AG09319 (cell line): ENCODE results near the gene TRAPPC12.

Experiments
- DNase-seq: peaks from one replicate; pipeline ENCODE4 v3.0.0-alpha.2; 2010; ENCODE audit warnings: low read depth; ENCODE audit errors: extremely low read depth
- TF ChIP-seq, protein P1 (sequence below): IDR thresholded peaks from 2 replicates; pipeline ENCODE4 v1.5.1; 2011; ENCODE audit warnings: low read depth, mild to moderate bottlenecking, inconsistent platforms, low read length, moderate library complexity

Gene TRAPPC12

DNA sequence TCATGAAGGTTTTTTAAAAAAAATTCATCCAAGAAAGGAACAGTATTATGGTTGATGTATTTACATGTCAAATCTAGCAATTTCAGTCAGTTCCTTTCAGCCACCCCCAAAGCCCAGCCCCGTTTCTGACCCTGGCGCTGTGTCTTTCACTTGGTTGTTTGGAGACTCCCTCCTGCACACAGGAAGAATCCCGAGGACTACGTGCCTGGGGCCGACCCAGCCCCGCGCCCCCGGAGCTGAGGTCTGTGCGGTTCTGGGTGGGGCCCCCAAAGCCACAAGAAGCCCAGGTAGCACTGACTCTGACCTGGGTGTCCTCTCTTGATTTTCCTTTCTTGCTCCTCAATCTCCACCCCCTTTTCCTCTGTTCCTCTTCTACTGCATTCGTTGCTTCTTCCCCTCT, 49.1 kb downstream of the TRAPPC12 start:
- no peak for DNase-seq
- TF ChIP-seq, protein P1, sequence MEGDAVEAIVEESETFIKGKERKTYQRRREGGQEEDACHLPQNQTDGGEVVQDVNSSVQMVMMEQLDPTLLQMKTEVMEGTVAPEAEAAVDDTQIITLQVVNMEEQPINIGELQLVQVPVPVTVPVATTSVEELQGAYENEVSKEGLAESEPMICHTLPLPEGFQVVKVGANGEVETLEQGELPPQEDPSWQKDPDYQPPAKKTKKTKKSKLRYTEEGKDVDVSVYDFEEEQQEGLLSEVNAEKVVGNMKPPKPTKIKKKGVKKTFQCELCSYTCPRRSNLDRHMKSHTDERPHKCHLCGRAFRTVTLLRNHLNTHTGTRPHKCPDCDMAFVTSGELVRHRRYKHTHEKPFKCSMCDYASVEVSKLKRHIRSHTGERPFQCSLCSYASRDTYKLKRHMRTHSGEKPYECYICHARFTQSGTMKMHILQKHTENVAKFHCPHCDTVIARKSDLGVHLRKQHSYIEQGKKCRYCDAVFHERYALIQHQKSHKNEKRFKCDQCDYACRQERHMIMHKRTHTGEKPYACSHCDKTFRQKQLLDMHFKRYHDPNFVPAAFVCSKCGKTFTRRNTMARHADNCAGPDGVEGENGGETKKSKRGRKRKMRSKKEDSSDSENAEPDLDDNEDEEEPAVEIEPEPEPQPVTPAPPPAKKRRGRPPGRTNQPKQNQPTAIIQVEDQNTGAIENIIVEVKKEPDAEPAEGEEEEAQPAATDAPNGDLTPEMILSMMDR: no peak

DNA sequence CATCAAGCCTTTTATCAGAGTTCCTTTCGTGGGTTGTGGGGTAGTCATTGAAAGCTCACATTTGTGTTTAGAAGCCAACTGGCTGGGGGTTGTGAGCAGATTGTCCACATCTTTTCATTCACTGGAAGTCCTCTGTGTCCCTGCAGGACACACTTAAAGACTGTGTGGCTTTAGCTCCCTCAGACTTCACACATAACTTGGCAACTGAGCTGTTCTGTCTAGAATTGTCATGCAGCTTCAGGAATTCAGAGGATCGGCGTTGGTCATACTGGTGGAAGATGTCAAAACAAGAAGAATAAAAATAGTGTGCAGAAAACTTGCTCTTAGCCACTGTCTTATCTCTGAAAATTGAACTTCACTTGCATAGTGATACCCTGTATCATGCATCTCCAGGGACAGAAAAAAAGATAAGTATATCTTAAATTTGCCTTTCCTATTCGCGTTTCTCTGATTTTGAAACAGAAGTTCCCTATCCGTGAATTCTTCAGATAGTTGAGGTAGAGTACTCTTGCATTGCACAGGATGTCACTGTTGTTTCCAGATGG, 49.6 kb downstream of the TRAPPC12 start:
- DNase-seq: no peak
- TF ChIP-seq, protein P1: no peak

DNA sequence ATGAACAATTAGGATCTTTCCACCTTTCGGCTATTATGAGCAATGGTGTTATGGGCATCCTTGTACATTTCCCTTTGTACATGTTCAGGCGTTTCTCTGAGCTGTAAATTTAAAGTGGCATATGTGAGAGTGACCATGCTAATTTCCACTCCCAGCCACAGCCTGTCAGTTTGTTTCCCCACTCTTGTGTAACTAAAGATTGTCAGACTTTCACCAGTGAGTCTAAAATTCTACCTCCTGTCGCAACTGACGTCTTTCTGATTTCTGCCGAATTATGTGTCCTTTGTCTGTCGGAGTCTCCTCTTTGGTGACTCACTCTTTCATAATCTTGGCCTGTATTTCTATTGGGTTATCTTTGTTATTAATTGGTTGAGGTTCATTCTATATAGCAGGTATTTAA, 50.7 kb downstream of the TRAPPC12 start:
- TF ChIP-seq, protein P1: no peak
- DNase-seq: no peak

DNA sequence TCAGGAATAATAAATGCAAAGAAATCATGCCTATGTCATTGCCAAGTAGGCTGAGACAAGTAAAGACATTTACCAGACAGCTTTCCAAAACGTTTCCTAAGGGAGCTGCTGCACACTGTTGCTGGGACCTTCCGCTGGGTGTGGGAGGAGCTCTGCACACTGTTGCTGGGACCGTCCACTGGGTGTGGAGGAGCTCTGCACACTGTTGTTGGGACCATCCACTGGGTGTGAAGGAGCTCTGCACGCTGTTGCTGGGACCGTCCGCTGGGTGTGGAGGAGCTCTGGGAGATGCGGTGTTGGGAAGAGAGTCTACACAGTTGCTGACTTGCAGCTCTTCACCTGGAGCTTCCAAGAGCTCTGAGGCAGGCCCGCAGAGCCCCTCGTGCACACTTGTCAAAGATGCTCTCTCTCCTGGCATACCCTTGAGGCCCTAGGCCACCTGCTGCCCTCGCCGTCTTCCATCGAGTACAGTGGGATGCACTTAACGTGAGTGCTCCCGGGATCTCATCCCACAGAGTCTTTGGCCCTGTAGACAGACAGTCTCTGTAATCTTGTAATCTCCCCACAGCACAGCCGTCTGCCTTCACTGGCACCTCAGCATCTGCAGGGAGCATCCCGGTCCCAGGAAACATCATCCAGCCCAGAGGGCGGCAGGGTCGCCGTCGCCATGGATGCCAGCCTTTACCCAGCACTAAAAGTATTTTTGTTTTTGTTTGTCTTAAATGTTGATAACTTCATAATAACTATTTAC, 51.4 kb downstream of the TRAPPC12 start:
- no peak for DNase-seq
- TF ChIP-seq, protein P1: no peak

DNA sequence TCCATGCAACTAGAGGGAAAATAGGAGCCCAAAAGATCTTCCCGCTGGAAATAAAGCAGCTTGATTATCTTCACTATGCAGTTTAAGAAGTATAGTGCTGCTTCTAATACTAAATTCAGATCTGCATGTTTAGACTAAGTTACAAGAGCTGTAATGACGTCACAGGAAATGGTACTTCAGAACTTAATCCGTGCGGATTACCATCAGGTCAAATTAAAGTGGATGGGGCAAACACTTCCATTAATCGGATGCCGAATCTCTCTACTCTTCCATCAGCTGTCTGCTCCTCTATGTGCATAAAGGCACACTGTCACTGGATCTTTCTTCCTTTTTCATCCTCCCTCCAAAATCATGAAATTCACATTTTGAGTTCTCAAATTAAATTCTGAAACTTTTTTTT, 52.6 kb downstream of the TRAPPC12 start:
- TF ChIP-seq, protein P1: no peak
- DNase-seq: no peak

DNA sequence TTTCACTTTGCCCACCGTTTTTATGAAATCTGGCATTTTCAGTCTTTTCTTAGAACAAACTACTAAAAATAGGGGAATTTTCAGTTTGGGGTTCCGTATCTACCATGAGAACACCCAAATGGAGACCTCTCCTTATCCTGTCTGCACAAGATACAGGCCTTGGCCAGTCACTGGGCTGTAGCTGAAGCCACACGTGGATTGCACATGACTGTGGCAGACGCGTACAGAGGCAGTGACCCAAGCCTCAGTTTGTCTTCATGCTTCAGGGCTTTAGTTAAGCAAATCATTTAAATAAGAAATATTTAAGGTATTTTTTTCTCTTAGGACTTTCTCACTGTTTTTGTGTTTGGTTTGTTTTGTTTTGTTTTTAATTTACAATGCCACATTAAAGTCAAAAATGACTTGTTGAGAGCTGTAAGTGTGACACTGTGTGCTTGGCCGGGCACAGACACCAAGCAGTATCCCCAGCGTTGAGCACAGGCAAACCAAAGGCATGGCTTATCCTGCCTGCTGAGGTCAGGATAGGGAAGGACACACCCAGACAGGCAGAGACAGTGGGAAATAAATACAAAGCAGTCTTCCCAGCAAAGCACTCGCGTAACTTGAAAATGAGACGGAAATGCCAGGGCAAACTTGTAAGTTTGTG, 53.3 kb downstream of the TRAPPC12 start:
- no peak for DNase-seq
- TF ChIP-seq, protein P1: no peak

DNA sequence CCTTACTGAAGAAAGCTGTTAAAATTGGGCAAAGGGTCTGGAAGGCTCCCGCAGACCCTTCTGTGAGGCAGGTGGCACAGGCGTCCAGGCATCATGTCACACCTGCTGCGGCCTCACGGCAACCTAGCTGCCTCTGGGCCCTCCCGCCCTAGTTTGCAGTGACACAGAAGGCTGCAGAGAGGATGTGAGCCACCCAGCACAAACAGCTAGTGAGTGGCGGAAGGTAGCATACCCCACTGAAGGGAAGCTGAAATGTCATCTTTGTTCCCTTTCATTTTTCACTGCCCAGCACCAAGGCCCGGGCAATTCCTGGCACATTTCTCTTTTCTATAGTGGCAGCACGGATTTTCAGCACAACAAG, 53.8 kb downstream of the TRAPPC12 start:
- TF ChIP-seq, protein P1: no peak
- no peak for DNase-seq
